Esophagus muscularis mucosa (tissue), 4 donors: Measurements from ENCODE around the gene CYB5RL.

Experiments used
- CTCF ChIP-seq, 3 experiments: fragments of 200-600 bp in 2 of 3; fragments of 450-650 bp in 1 of 3; sonication (generic) in 2 of 3; IDR thresholded peaks; one replicate each; pipeline ENCODE4 v1.5.1; 2017 to 2019; ENCODE audit warnings: antibody characterized with exemption in 3 of 3, mild to moderate bottlenecking in 2 of 3, moderate library complexity in 1 of 3
- EP300 ChIP-seq: sonication (generic); formaldehyde crosslinking; IDR thresholded peaks from one replicate; pipeline ENCODE4 v1.6.1; 2017; ENCODE audit warnings: antibody characterized with exemption
- POLR2A ChIP-seq: fragments of 450-650 bp; IDR thresholded peaks from one replicate; pipeline ENCODE4 v1.6.1; 2017; ENCODE audit warnings: antibody characterized with exemption, moderate library complexity, mild to moderate bottlenecking, low read depth
- POLR2AphosphoS5 ChIP-seq, 2 donors: sonication (generic); formaldehyde crosslinking; IDR thresholded peaks; one replicate each; pipeline ENCODE4 v1.6.1; 2017; ENCODE audit warnings: antibody characterized with exemption in 2 of 2

- TF ChIP-seq CTCF (IDR thresholded peaks at IDR 0.05) = no peak
- TF ChIP-seq EP300 = no peak
- TF ChIP-seq POLR2A = no peak
- no peak for TF ChIP-seq POLR2AphosphoS5 (IDR thresholded peaks at IDR 0.05)
Observed at GRCh38 chr1:54173681-54174080, 26.1 kb downstream of the CYB5RL start.
